Neuronal stem cell (in vitro differentiated cells): Measurements from ENCODE around the gene ZDHHC20.

Experiments
- DNase-seq: peaks from one replicate; pipeline ENCODE4 v3.0.0-alpha.2; 2013; ENCODE audit warnings: low spot score
- H2AFZ ChIP-seq: one replicate; pipeline ENCODE4 v1.6.1; 2013; ENCODE audit warnings: mild to moderate bottlenecking, low read length, inconsistent platforms
- H2AK5ac ChIP-seq: 2 replicates; pipeline ENCODE4 v1.6.1; 2013; ENCODE audit warnings: low read depth, mild to moderate bottlenecking, inconsistent platforms, low read length, moderate library complexity, mixed read lengths
- H2BK120ac ChIP-seq: 2 replicates; pipeline ENCODE4 v1.6.1; 2013; ENCODE audit warnings: low read depth, mild to moderate bottlenecking, inconsistent platforms, low read length, moderate library complexity, mixed read lengths
- H2BK12ac ChIP-seq: one replicate; pipeline ENCODE4 v1.6.1; 2013; ENCODE audit warnings: low read length, inconsistent platforms
- H2BK15ac ChIP-seq: 2 replicates; pipeline ENCODE4 v1.6.1; 2013; ENCODE audit warnings: mild to moderate bottlenecking, low read length, inconsistent platforms, mixed read lengths
- H2BK5ac ChIP-seq: one replicate; pipeline ENCODE4 v1.6.1; 2013; ENCODE audit warnings: inconsistent platforms, mild to moderate bottlenecking, low read length, moderate library complexity
- H3K14ac ChIP-seq: one replicate; pipeline ENCODE4 v1.6.1; 2013; ENCODE audit warnings: low read length, inconsistent platforms
- H3K18ac ChIP-seq: 2 replicates; pipeline ENCODE4 v1.6.1; 2013; ENCODE audit warnings: low read length, inconsistent platforms
- H3K23ac ChIP-seq: 2 replicates; pipeline ENCODE4 v1.6.1; 2013; ENCODE audit warnings: low read depth, mild to moderate bottlenecking, mixed read lengths, low read length, inconsistent platforms; ENCODE audit not compliant: poor library complexity
- H3K27ac ChIP-seq: replicated peaks from 3 replicates; pipeline ENCODE4 v1.5.1; 2013; ENCODE audit warnings: low read length, inconsistent platforms
- H3K27me3 ChIP-seq, 3 experiments: 2 replicates each; pipeline ENCODE4 v1.6.1; 2013; ENCODE audit warnings: low read length in 3 of 3, mild to moderate bottlenecking in 2 of 3, inconsistent platforms in 1 of 3, low read depth in 1 of 3, mixed read lengths in 1 of 3, moderate library complexity in 1 of 3; ENCODE audit not compliant: control insufficient read depth in 3 of 3, insufficient read depth in 3 of 3
- H3K36me3 ChIP-seq, 2 donors: replicated peaks in 1 of 2; 2 replicates each; pipeline ENCODE4 v1.6.1; 2013; ENCODE audit warnings: low read length in 2 of 2; ENCODE audit not compliant: control insufficient read depth in 2 of 2, insufficient read depth in 2 of 2
- H3K4ac ChIP-seq: 2 replicates; pipeline ENCODE4 v1.6.1; 2013; ENCODE audit warnings: inconsistent platforms, mild to moderate bottlenecking, low read length, moderate library complexity
- H3K4me1 ChIP-seq, 2 donors: 1 replicate in 1 of 2; 2 replicates in 1 of 2; pipeline ENCODE4 v1.6.1; 2013; ENCODE audit warnings: low read length in 2 of 2, low read depth in 1 of 2; ENCODE audit not compliant: control insufficient read depth in 2 of 2, insufficient read depth in 1 of 2
- H3K4me2 ChIP-seq: one replicate; pipeline ENCODE4 v1.6.1; 2013; ENCODE audit warnings: mild to moderate bottlenecking, low read length, inconsistent platforms; ENCODE audit not compliant: insufficient read depth, poor library complexity, severe bottlenecking
- H3K4me3 ChIP-seq, 2 donors: 2 replicates each; pipeline ENCODE4 v1.5.1; 2013; ENCODE audit warnings: low read length in 2 of 2, mild to moderate bottlenecking in 2 of 2, inconsistent platforms in 1 of 2, moderate library complexity in 1 of 2
- H3K79me1 ChIP-seq: one replicate; pipeline ENCODE4 v1.6.1; 2013; ENCODE audit warnings: low read depth, mild to moderate bottlenecking, inconsistent platforms, low read length, moderate library complexity
- H3K9ac ChIP-seq: one replicate; pipeline ENCODE4 v1.6.1; 2013; ENCODE audit warnings: mild to moderate bottlenecking, low read depth, low read length, inconsistent platforms; ENCODE audit not compliant: poor library complexity
- H3K9me3 ChIP-seq, 2 donors: replicated peaks in 1 of 2; 2 replicates each; pipeline versions ENCODE3 to v1.6.1; 2013; ENCODE audit warnings: low read length in 2 of 2, mild to moderate bottlenecking in 2 of 2, inconsistent platforms in 1 of 2, low read depth in 1 of 2, mixed read lengths in 1 of 2, moderate library complexity in 1 of 2; ENCODE audit not compliant: control insufficient read depth in 2 of 2, insufficient read depth in 1 of 2
- H4K8ac ChIP-seq: one replicate; pipeline ENCODE4 v1.6.1; 2013; ENCODE audit warnings: low read depth, mild to moderate bottlenecking, inconsistent platforms, low read length, moderate library complexity
- H4K91ac ChIP-seq: one replicate; pipeline ENCODE4 v1.6.1; 2013; ENCODE audit warnings: low read length, low read depth, mild to moderate bottlenecking, inconsistent platforms; ENCODE audit not compliant: poor library complexity
- WGBS, 2 donors: extraction: QIAGEN DNeasy Blood & Tissue Kit; methylation state at CpG; one replicate each; pipeline ENCODE4 v1.1.7; 2013; ENCODE audit warnings: missing lambda C conversion rate in 2 of 2, mixed read lengths in 1 of 2; ENCODE audit not compliant: insufficient read length in 2 of 2, insufficient replicate concordance in 1 of 2; ENCODE audit errors: extremely low coverage in 2 of 2; 5-methylcytosine and 5-hydroxymethylcytosine counted together
- small RNA-seq: library from polyadenylated mRNA; stranded (forward); fragments of <200 nt; extraction: miRNeasy Mini kit (QIAGEN cat#:217004); gene quantifications from one replicate; pipeline ENCODE3, GENCODE V24; 2013; ENCODE audit not compliant: insufficient read depth

Gene ZDHHC20

DNA sequence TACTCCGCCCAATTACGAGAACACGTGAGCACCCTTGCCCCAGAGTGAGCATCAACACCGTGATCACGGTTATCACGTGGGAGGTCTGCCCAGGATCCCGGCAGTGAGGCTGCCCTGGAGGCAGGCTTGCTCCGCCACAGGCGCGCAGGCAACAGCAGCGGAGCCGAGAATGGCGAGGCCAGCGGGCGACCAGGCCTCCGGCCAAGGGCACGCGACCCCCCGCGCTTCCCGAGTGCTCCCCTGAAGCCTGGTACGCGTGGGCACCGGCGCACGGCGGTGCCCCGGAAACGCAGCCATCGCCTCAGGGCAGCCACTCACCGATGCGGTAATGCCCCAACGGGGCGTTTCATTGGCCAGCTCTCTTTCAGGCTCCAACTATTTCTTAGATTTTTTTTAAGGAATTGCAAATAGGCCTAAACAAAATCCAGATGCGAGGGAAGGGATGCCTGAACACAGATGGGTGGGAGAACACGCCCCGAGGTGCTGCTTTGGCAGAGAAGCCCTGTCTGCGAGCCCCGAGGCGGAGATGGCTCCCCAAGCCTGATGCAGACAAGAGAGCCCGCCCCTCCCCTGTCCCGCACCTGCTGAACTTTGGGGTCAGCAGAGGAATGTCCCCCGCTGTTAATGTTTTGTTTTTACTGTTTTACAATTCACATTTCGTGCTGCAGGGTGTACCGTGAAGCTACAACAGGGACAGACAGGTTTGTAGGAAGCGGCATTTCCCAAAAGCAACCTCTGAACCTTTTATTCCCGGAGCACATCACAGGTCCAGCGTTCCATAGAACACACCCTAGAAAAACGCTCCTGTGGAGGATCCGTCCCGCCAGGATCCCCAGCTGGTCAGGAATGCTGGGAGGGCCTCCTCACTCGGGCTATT is 132.7 kb downstream of the ZDHHC20 start:
- no peak overlapping the region for H2BK12ac ChIP-seq
- H3K36me3 ChIP-seq: no peaks in the 10 kb centered on the region
- peak overlapping the region; percentile 58 for H3K14ac ChIP-seq
- WGBS, 2 donors: no CpG with 5 or more reads among the region's 52 CpGs
- H2BK5ac ChIP-seq: no peak overlapping the region
- H3K4ac ChIP-seq: no peak overlapping the region
- H4K8ac ChIP-seq: no peak overlapping the region
- peak overlapping the region; percentile 49 for H2BK15ac ChIP-seq
- H3K4me2 ChIP-seq: peak overlapping the region; percentile 86
- peaks cover 3 to 15% of the 10 kb centered on the region in 2 donors for H3K4me1 ChIP-seq
- peak overlapping the region; percentile 77 for H3K27ac ChIP-seq
- H4K91ac ChIP-seq: peak overlapping the region; percentile 16
- DNase-seq: peak; percentile 72
- no peak overlapping the region for H3K23ac ChIP-seq
- peak overlapping the region; percentile 85 for H2AFZ ChIP-seq
- peak overlapping the region; percentile 97 for H3K18ac ChIP-seq
- no peaks in the 10 kb centered on the region for H3K9me3 ChIP-seq
- no peaks in the 10 kb centered on the region for H3K27me3 ChIP-seq
- H3K9ac ChIP-seq: peak overlapping the region; percentile 66
- no peak overlapping the region for H2AK5ac ChIP-seq
- peak overlapping the region; percentile 52 for H2BK120ac ChIP-seq
- H3K79me1 ChIP-seq: no peaks in the 10 kb centered on the region
- peak overlapping the region; percentile 33 to 83 for H3K4me3 ChIP-seq

- Histone ChIP-seq H2BK15ac (no peak overlapping the region), H3K9ac (no peak overlapping the region), H2AK5ac (no peak overlapping the region), H3K27ac (no peak overlapping the region), H3K4ac (no peak overlapping the region), H3K9me3 (no peaks in the 10 kb centered on the region), H2BK5ac (no peak overlapping the region), H2BK12ac (no peak overlapping the region), H4K8ac (no peak overlapping the region), H2BK120ac (no peak overlapping the region), H2AFZ (no peak overlapping the region), H3K4me2 (no peak overlapping the region), H3K4me1 (peaks cover 3 to 17% of the 10 kb centered on the region in 2 donors), H3K23ac (no peak overlapping the region), H3K79me1 (peaks cover under 1% of the 10 kb centered on the region), H3K36me3 (no peaks in the 10 kb centered on the region), H3K18ac (no peak overlapping the region), H3K4me3 (no peak overlapping the region), H3K14ac (no peak overlapping the region), H4K91ac (no peak overlapping the region), H3K27me3 (no peaks in the 10 kb centered on the region)
- WGBS, 2 donors: no CpG with 5 or more reads among the region's 3 CpGs
- DNase-seq: no peak
Measured at GRCh38 chr13:21324803-21325202, 134.3 kb downstream of the ZDHHC20 start.

DNA sequence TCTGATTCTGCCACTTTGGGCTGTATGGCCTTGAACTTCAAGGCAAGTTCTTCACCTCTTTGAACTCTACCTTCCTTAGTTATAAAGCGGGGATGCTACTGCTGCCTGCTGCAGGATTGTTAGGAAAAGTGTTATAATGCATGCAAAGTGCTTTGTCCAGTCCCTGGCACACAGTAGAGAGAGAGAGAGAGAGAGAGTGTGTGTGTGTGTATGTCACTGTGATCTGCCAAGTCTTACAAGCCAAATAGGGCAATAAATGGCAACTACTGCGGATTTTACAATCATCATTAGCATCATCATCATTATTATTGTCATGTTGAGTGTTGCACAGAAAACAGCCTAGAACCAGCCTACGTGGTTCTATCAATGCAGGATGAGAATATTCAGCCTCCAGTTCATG is 136.1 kb downstream of the ZDHHC20 start:
- Histone ChIP-seq H3K23ac (no peak overlapping the region), H3K4me3 (no peak overlapping the region), H3K4me1 (peaks cover 3 to 12% of the 10 kb centered on the region in 2 donors), H3K27me3 (no peaks in the 10 kb centered on the region), H3K36me3 (no peaks in the 10 kb centered on the region), H3K79me1 (peaks cover 2% of the 10 kb centered on the region), H2AK5ac (no peak overlapping the region), H2BK12ac (no peak overlapping the region), H2AFZ (no peak overlapping the region), H3K18ac (no peak overlapping the region), H3K4ac (no peak overlapping the region), H3K9me3 (no peaks in the 10 kb centered on the region), H3K14ac (no peak overlapping the region), H2BK5ac (no peak overlapping the region), H4K8ac (no peak overlapping the region), H4K91ac (no peak overlapping the region), H3K4me2 (no peak overlapping the region), H3K27ac (no peak overlapping the region), H2BK120ac (no peak overlapping the region), H2BK15ac (no peak overlapping the region), H3K9ac (no peak overlapping the region)
- no peak for DNase-seq
- no CpG with 5 or more reads among the region's 3 CpGs for WGBS, 2 donors

Small RNA genes lying within 50 kb of the gene (small RNA-seq; reads per million reads assigned to genes)
- gene RNA5SP25: 3.9 reads per million, percentile 6 among the genes with 10 or more reads in this experiment
